NCI-H2029 (cell line): Measurements from ENCODE around the gene TACC2.

ENCODE experiments used
- DNase-seq: peaks from one replicate; lab custom pipeline; 2025; lab: John Stamatoyannopoulos, UW

The TACC2 gene

GRCh38 chr10:122121059-122121458 lies 132.1 kb downstream of the TACC2 start:
- DNase-seq, result peak; percentile 83

GRCh38 chr10:122122493-122122892 lies 133.5 kb downstream of the TACC2 start:
- no peak for DNase-seq

GRCh38 chr10:122123186-122123585 lies 134.2 kb downstream of the TACC2 start:
- no peak for DNase-seq

- no peak for DNase-seq
Measured at GRCh38 chr10:122124342-122124741, 135.4 kb downstream of the TACC2 start.

GRCh38 chr10:122124808-122125207 lies 135.8 kb downstream of the TACC2 start:
- DNase-seq, result no peak

GRCh38 chr10:122126763-122127659 lies 138.0 kb downstream of the TACC2 start:
- peak; percentile 39 for DNase-seq

- DNase-seq, result no peak
Measured at GRCh38 chr10:122127943-122128342, 139.0 kb downstream of the TACC2 start.

GRCh38 chr10:122128357-122128756 lies 139.4 kb downstream of the TACC2 start:
- no peak for DNase-seq

GRCh38 chr10:122130474-122131110 lies 141.6 kb downstream of the TACC2 start:
- no peak for DNase-seq

GRCh38 chr10:122132331-122132755 lies 143.4 kb downstream of the TACC2 start:
- no peak for DNase-seq

GRCh38 chr10:122132882-122133565 lies 144.1 kb downstream of the TACC2 start:
- DNase-seq, result no peak

GRCh38 chr10:122135251-122136025 lies 146.5 kb downstream of the TACC2 start:
- DNase-seq, result no peak

- DNase-seq, result no peak
Measured at GRCh38 chr10:122138831-122139625, 150.1 kb downstream of the TACC2 start.

GRCh38 chr10:122139627-122140170 lies 150.7 kb downstream of the TACC2 start:
- DNase-seq, result no peak

- DNase-seq, result no peak
Measured at GRCh38 chr10:122140461-122140902, 151.5 kb downstream of the TACC2 start.

GRCh38 chr10:122140941-122141623 lies 152.1 kb downstream of the TACC2 start:
- no peak for DNase-seq

GRCh38 chr10:122141821-122142640 lies 153.1 kb downstream of the TACC2 start:
- no peak for DNase-seq

GRCh38 chr10:122142641-122143237 lies 153.8 kb downstream of the TACC2 start:
- no peak for DNase-seq
